Measurements from ENCODE around the gene OR51S1.
"Not testable (repeated sequence)": the region's sequence is repeated elsewhere in the genome, so short reads cannot be mapped to it uniquely, and the experiment has no call there.

Gene OR51S1

GRCh38 chr11:4804280-4804679, 44.7 kb downstream of the OR51S1 start, which contains the start of gene OR52R1:
Gene OR52R1 (minus strand): TSS chr11:4804380. CDS start chr11:4804380, 0 bp downstream.
- DNase-seq = no peak

- not testable (repeated sequence) for DNase-seq
Measured at GRCh38 chr11:4801316-4801715, 47.7 kb downstream of the OR51S1 start.

- no peak for DNase-seq
Measured at GRCh38 chr11:4798427-4799183, 50.4 kb downstream of the OR51S1 start.

Data from DMS53 (cell line).